Tibial artery (tissue), 4 donors: ENCODE data around the gene TMEM45B.

Experiments
- DNase-seq, 2 donors: peaks; one replicate each; pipeline ENCODE4 v3.0.0-alpha.2; 2019
- H3K27ac ChIP-seq, 2 donors: fragments of 200-600 bp; sonication (generic) in 1 of 2; 1 replicate in 1 of 2; 2 replicates in 1 of 2; pipeline ENCODE4 v1.5.1; 2018 to 2019; ENCODE audit warnings: mild to moderate bottlenecking in 1 of 2
- H3K27me3 ChIP-seq, 2 donors: fragments of 200-600 bp; sonication (generic) in 1 of 2; one replicate each; pipeline versions ENCODE4 v1.5.1 to v1.6.0; 2016 to 2019
- H3K36me3 ChIP-seq, 3 donors: fragments of 200-600 bp; sonication (generic) in 2 of 3; one replicate each; pipeline ENCODE4 v1.5.1; 2016 to 2019; ENCODE audit warnings: mild to moderate bottlenecking in 2 of 3
- H3K4me1 ChIP-seq, 4 donors: fragments of 200-600 bp; sonication (generic) in 2 of 4; 1 replicate in 3 of 4; 2 replicates in 1 of 4; pipeline ENCODE4 v1.5.1; 2016 to 2019
- H3K4me3 ChIP-seq, 2 donors: fragments of 200-600 bp; sonication (generic) in 1 of 2; 1 replicate in 1 of 2; 2 replicates in 1 of 2; pipeline ENCODE4 v1.5.1; 2018 to 2019; ENCODE audit warnings: mild to moderate bottlenecking in 2 of 2
- H3K9me3 ChIP-seq, 3 donors: fragments of 200-600 bp; sonication (generic) in 1 of 3; one replicate each; pipeline ENCODE4 v1.5.1; 2016 to 2019
- intact Hi-C: fragments of 100-400 bp; cut with DNase I; formaldehyde crosslinking; loops from one replicate; pipeline ENCODE4 v1.15.0; 2023; ENCODE audit warnings: low total_unique reads
- TF ChIP-seq, protein P1 (sequence below), 2 experiments: fragments of 200-600 bp in 1 of 2; fragments of 450-650 bp in 1 of 2; IDR thresholded peaks; one replicate each; pipeline ENCODE4 v1.5.1; 2017 to 2019; ENCODE audit warnings: antibody characterized with exemption in 2 of 2, mild to moderate bottlenecking in 1 of 2, moderate library complexity in 1 of 2

TMEM45B gene

DNA sequence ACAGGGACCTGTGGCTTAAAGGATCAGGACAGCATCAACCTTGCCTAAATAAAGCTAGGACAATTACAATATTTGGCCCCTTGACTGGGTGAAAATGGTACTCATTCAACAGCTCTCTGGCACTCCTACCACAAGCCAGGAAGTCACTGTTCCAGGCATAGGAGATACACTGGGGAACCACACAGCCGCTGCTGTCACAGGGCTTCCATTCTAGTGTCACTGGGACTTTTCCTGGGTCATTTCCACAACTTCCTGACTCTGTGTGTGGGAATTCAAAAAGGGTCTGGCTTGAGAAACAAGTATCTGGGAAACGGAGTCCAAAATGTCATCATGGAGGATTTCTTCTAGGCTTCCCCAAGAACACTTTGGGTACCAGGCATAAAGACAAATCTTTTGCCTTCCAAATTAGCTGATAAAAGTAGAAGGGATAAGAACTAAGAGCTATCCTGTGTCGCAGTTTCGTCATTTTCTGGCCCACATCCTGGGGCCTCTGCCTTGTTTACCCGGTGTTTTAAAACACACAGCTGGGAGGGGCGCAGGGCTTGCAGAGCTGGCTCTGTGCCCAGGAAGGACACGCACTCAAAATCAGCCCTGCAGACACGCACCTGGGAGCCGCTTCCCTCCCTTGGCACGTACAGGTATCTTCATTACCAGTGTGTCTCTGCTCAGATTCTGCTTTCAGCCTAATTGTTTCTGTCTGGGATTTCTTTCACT, 38.0 kb downstream of the TMEM45B start:
- TF ChIP-seq, protein P1, sequence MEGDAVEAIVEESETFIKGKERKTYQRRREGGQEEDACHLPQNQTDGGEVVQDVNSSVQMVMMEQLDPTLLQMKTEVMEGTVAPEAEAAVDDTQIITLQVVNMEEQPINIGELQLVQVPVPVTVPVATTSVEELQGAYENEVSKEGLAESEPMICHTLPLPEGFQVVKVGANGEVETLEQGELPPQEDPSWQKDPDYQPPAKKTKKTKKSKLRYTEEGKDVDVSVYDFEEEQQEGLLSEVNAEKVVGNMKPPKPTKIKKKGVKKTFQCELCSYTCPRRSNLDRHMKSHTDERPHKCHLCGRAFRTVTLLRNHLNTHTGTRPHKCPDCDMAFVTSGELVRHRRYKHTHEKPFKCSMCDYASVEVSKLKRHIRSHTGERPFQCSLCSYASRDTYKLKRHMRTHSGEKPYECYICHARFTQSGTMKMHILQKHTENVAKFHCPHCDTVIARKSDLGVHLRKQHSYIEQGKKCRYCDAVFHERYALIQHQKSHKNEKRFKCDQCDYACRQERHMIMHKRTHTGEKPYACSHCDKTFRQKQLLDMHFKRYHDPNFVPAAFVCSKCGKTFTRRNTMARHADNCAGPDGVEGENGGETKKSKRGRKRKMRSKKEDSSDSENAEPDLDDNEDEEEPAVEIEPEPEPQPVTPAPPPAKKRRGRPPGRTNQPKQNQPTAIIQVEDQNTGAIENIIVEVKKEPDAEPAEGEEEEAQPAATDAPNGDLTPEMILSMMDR (IDR thresholded peaks at IDR 0.05) = no peak

DNA sequence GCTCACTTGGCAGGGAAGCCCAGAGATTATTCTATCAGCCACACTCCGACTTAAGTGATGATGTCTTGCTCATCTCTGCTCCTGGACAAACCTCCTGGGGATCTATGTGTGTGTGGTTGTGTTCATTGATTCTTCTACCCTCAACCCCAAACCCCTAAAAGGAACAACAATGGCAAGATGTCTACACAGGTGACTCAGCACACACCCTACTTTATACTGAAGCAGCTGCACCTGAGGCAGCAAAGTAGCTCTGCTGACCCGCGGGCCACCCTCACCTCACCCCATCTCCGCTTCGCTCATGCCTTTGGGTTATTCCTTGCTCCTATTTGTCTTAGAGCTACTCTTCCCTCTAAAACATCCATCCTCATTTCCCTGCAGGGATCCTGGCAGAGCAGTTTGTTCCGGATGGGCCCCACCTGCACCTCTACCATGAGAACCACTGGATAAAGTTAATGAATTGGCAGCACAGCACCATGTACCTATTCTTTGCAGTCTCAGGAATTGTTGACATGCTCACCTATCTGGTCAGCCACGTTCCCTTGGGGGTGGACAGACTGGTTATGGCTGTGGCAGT, 38.7 kb downstream of the TMEM45B start:
- Histone ChIP-seq H3K9me3 (no peaks in the 10 kb centered on the region), H3K4me1 (no peaks in the 10 kb centered on the region), H3K36me3 (peaks cover 0 to 13% (median 0%) of the 10 kb centered on the region in 3 donors), H3K4me3 (no peak overlapping the region), H3K27me3 (no peaks in the 10 kb centered on the region), H3K27ac (no peak overlapping the region)
- intact Hi-C loops = no loop called here
- TF ChIP-seq, protein P1 (IDR thresholded peaks at IDR 0.05) = no peak
- no peak for DNase-seq

More for the DNA sequence above, 38.0 kb downstream of the TMEM45B start:
- Histone ChIP-seq H3K36me3 (peaks cover 0 to 9% (median 0%) of the 10 kb centered on the region in 3 donors), H3K27ac (no peak overlapping the region), H3K9me3 (no peaks in the 10 kb centered on the region), H3K27me3 (no peaks in the 10 kb centered on the region), H3K4me1 (no peaks in the 10 kb centered on the region), H3K4me3 (no peak overlapping the region)
- intact Hi-C loops = no loop called here
- DNase-seq = no peak

DNA sequence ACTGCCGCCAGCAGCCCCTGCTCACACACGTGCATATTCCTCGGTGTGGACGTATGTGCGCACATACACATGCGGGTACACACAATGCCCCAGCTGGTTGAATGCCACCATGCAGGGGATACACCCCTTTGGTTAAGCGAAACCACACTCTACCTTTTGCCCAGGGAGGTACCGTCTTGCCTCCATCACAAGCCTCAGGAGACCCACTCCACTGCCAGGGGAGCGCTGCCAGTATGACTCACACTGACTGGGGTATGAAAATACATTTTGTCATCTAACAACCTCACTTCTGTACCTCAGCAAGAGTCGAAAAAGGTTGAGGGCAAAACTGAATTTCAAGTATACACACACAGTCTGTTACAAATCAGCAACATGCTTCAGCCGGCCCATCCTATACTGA, 39.4 kb downstream of the TMEM45B start:
- no peak overlapping the region for H3K4me3 ChIP-seq
- intact Hi-C loops = no loop called here
- H3K27me3 ChIP-seq = no peaks in the 10 kb centered on the region
- no peak overlapping the region for H3K27ac ChIP-seq
- DNase-seq = no peak
- H3K9me3 ChIP-seq = no peaks in the 10 kb centered on the region
- H3K4me1 ChIP-seq = no peaks in the 10 kb centered on the region
- TF ChIP-seq, protein P1 (IDR thresholded peaks at IDR 0.05) = no peak
- peaks cover 7 to 18% (median 8%) of the 10 kb centered on the region in 3 donors for H3K36me3 ChIP-seq

DNA sequence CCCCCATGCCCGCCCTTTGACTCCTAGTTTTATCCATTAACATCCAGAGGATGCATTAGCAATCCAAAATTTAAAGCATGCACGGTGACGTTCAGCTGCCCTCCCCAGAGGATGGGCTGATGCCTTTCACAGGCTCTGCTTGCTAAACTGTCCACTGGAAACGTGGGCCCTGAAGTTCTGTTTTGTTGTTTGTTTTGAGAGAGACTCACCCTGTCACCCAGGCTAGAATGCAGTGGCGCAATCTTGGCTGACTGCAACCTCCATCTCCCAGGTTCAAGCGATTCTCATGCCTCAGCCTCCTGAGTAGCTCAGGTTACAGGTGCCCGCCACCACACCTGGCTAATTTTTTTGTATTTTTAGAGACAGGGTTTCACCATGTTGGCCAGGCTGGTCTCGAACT, 40.4 kb downstream of the TMEM45B start:
- no peaks in the 10 kb centered on the region for H3K4me1 ChIP-seq
- no peak for DNase-seq
- intact Hi-C loops = no loop called here
- no peak overlapping the region for H3K27ac ChIP-seq
- H3K9me3 ChIP-seq = no peaks in the 10 kb centered on the region
- H3K27me3 ChIP-seq = no peaks in the 10 kb centered on the region
- no peak overlapping the region for H3K4me3 ChIP-seq
- peaks cover 10 to 25% (median 16%) of the 10 kb centered on the region in 3 donors for H3K36me3 ChIP-seq
- TF ChIP-seq, protein P1 (IDR thresholded peaks at IDR 0.05) = no peak

DNA sequence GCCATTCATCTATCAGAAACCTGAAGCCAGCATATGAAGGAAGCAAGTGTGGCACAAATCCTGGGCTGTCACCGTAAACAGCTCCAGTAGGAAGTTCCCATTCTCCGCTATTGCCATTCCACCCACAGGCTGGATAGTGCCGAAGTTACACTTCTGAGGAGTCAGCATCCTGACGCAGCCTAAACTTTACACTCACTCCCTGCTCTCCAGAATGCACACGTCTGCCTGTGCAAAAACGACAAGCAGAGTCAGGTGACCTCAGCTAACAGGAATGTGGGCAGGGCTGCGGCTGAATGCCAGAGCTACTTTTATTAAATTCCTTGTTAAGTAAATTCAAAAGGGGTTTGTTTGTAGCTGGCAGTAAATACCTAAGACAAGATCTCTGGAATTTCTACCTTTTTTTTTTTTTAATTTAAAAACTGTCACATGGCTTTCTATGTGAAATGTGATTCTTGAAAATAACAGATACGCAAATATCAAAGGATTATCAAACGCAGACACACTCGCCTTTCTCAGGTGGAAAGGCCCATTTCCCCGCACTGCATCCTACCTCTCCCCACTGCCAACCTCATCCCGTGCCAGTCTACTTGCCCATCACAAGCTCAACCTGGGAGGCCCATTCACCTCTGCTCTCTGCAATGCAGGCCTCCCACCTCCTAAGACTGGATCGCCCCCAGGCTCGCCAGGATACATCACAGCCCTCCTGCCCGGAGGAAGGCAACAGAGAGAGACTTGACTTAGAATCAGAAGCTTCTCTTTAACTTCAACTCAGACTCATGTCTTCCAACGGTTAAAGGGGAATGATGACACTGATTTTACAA, 46.3 kb downstream of the TMEM45B start:
- H3K27ac ChIP-seq = peak overlapping the region in 1 of 2 donors; percentile 5
- no peaks in the 10 kb centered on the region for H3K9me3 ChIP-seq
- intact Hi-C loops = no loop called here
- H3K4me3 ChIP-seq = no peak overlapping the region
- H3K36me3 ChIP-seq = peaks cover 48 to 65% (median 56%) of the 10 kb centered on the region in 3 donors
- TF ChIP-seq, protein P1 (IDR thresholded peaks at IDR 0.05) = no peak
- no peaks in the 10 kb centered on the region for H3K27me3 ChIP-seq
- DNase-seq = no peak
- peaks cover 0 to 14% (median 5%) of the 10 kb centered on the region in 4 donors for H3K4me1 ChIP-seq
